Suprapubic skin (tissue), 3 donors: Measurements from ENCODE around the gene BTBD2.

ENCODE experiments used
- POLR2A ChIP-seq, 2 donors: fragments of 450-650 bp; IDR thresholded peaks; one replicate each; pipeline ENCODE4 v1.6.1; 2017; ENCODE audit warnings: antibody characterized with exemption in 2 of 2, mild to moderate bottlenecking in 2 of 2, moderate library complexity in 2 of 2
- TF ChIP-seq, protein P1 (sequence below), 2 donors: fragments of 200-600 bp in 1 of 2; fragments of 450-650 bp in 1 of 2; sonication (generic) in 1 of 2; IDR thresholded peaks; one replicate each; pipeline ENCODE4 v1.5.1; 2016 to 2019; ENCODE audit warnings: antibody characterized with exemption in 2 of 2, mild to moderate bottlenecking in 1 of 2, moderate library complexity in 1 of 2

DNA sequence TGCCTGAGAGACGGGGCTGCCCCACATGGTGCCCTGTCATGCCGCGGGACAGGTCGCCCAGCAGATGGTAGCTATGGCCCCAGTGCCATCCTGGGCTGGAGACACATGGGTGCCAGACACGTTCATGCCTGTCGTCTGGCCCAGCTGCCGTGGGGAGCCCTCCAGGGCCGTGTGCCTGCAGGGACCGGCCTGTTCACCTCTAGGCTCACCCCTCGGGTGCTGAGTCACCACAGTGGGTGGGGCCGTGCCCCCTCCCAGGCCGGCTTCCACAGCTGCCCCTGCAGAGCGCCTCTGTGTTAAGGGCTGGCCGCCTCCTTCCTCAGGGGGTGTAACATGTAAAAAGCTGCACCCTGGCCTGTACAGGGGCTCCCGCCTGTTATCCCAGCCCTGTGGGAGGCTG lies 38.4 kb downstream of the BTBD2 start:
- TF ChIP-seq, protein P1, sequence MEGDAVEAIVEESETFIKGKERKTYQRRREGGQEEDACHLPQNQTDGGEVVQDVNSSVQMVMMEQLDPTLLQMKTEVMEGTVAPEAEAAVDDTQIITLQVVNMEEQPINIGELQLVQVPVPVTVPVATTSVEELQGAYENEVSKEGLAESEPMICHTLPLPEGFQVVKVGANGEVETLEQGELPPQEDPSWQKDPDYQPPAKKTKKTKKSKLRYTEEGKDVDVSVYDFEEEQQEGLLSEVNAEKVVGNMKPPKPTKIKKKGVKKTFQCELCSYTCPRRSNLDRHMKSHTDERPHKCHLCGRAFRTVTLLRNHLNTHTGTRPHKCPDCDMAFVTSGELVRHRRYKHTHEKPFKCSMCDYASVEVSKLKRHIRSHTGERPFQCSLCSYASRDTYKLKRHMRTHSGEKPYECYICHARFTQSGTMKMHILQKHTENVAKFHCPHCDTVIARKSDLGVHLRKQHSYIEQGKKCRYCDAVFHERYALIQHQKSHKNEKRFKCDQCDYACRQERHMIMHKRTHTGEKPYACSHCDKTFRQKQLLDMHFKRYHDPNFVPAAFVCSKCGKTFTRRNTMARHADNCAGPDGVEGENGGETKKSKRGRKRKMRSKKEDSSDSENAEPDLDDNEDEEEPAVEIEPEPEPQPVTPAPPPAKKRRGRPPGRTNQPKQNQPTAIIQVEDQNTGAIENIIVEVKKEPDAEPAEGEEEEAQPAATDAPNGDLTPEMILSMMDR (IDR thresholded peaks at IDR 0.05) = no peak
- TF ChIP-seq POLR2A (IDR thresholded peaks at IDR 0.05) = no peak
